Caco-2 (cell line): ENCODE measurements around the gene CACNA1A. TPM values are rescaled to one million over a fixed set of nuclear protein-coding genes. Genes with fewer than 3 reads are reported as not detected.

Experiments
- BruUV-seq: library from RNA; stranded (reverse); fragments of 400-500 nt; replicated peaks from 2 replicates; lab custom pipeline; 2021; lab: Mats Ljungman, UMichigan
- CTCF ChIA-PET: fragments of 300-600 bp; sonication (Branson Sonifier 250); formaldehyde crosslinking; loops from one replicate; lab custom pipeline; 2022; ENCODE audit warnings: antibody characterized with exemption; lab: Charles Lee
- POLR2A ChIA-PET: fragments of 300-600 bp; sonication (Branson Sonifier 250); formaldehyde crosslinking; loops from one replicate; lab custom pipeline; 2022; ENCODE audit warnings: antibody characterized with exemption; lab: Charles Lee
- DNase-seq, 2 experiments: peaks; one replicate each; pipeline versions ENCODE4 v3.0.0 to v3.0.0-alpha.2; 2020 to 2022
- H3K27me3 ChIP-seq: replicated peaks from 2 replicates; pipeline ENCODE4 v1.6.0; 2011; ENCODE audit warnings: low read length; ENCODE audit not compliant: control insufficient read depth, insufficient read depth
- H3K36me3 ChIP-seq: 2 replicates; pipeline ENCODE4 v1.5.1; 2011; ENCODE audit warnings: low read length; ENCODE audit not compliant: control insufficient read depth, insufficient read depth
- H3K4me1 ChIP-seq: fragments of 250-450 bp; sonication (Bioruptor Pico); 2 replicates; pipeline ENCODE4 v1.5.1; 2020; ENCODE audit warnings: mild to moderate bottlenecking
- H3K4me3 ChIP-seq: 2 replicates; pipeline ENCODE4 v1.5.1; 2011; ENCODE audit warnings: low read depth, mild to moderate bottlenecking, control low read depth, low read length
- H3K9me3 ChIP-seq: fragments of 250-450 bp; sonication (Bioruptor Pico); 2 replicates; pipeline ENCODE4 v1.5.1; 2020; ENCODE audit warnings: mild to moderate bottlenecking, moderate library complexity
- H3K27ac Mint-ChIP-seq: one replicate; pipeline ENCODE4 v1.8.0; 2022; ENCODE audit warnings: mixed read lengths; ENCODE audit not compliant: unreplicated experiment
- H3K27me3 Mint-ChIP-seq: one replicate; pipeline ENCODE4 v1.8.0; 2022; ENCODE audit warnings: mixed read lengths; ENCODE audit not compliant: insufficient read depth, unreplicated experiment
- H3K36me3 Mint-ChIP-seq: one replicate; pipeline ENCODE4 v1.8.0; 2022; ENCODE audit warnings: mild to moderate bottlenecking, mixed read lengths; ENCODE audit not compliant: insufficient read depth, unreplicated experiment
- H3K4me1 Mint-ChIP-seq: one replicate; pipeline ENCODE4 v1.8.0; 2022; ENCODE audit warnings: low read depth, mixed read lengths; ENCODE audit not compliant: unreplicated experiment
- H3K4me3 Mint-ChIP-seq: one replicate; pipeline ENCODE4 v1.8.0; 2022; ENCODE audit warnings: mild to moderate bottlenecking, moderate library complexity, mixed read lengths; ENCODE audit not compliant: unreplicated experiment
- H3K9me3 Mint-ChIP-seq: one replicate; pipeline ENCODE4 v1.8.0; 2022; ENCODE audit warnings: mixed read lengths; ENCODE audit not compliant: unreplicated experiment
- CTCF ChIP-seq, 2 experiments: fragments of 200-600 bp in 1 of 2; IDR thresholded peaks; 1 replicate in 1 of 2; 2 replicates in 1 of 2; pipeline versions ENCODE4 v1.5.1 to v1.8.0; 2011 to 2022; ENCODE audit warnings: antibody characterized with exemption in 1 of 2, control low read depth in 1 of 2, inconsistent platforms in 1 of 2, low read depth in 1 of 2, low read length in 1 of 2, mild to moderate bottlenecking in 1 of 2, moderate library complexity in 1 of 2; ENCODE audit not compliant: insufficient read depth in 1 of 2, severe bottlenecking in 1 of 2, unreplicated experiment in 1 of 2
- intact Hi-C: fragments of 100-400 bp; cut with micrococcal nuclease; formaldehyde crosslinking; loops from one replicate; pipeline ENCODE4 v1.10.0; 2022; ENCODE audit not compliant: unreplicated experiment
- total RNA-seq: library from RNA; stranded (reverse); gene quantifications from 2 replicates; pipeline ENCODE4 v1.2.3, GENCODE V29; 2022

CACNA1A gene
- total RNA-seq, 1 experiment from 2014 or later: not detected

- no peak overlapping the region for H3K27ac Mint-ChIP-seq
- no TSS peak for BruUV-seq
Observed at GRCh38 chr19:13521066-13521465, 14.8 kb upstream of the CACNA1A start.

GRCh38 chr19:13511947-13512346, 5.7 kb upstream of the CACNA1A start:
- ChIA-PET CTCF (no interaction called here), POLR2A (no interaction called here)
- DNase-seq: no peak
- H3K36me3 Mint-ChIP-seq: no peaks in the 10 kb centered on the region
- TF ChIP-seq CTCF (IDR thresholded peaks at IDR 0.05; ENCODE audit: insufficient read depth in 1 of 2, low read depth in 1 of 2, low read length in 1 of 2, severe bottlenecking in 1 of 2, unreplicated experiment in 1 of 2): no peak
- H3K4me1 Mint-ChIP-seq: no peaks in the 10 kb centered on the region
- H3K27me3 Mint-ChIP-seq: peaks cover 18% of the 10 kb centered on the region
- Histone ChIP-seq H3K36me3 (no peaks in the 10 kb centered on the region), H3K4me1 (no peaks in the 10 kb centered on the region), H3K9me3 (no peaks in the 10 kb centered on the region), H3K27me3 (no peaks in the 10 kb centered on the region), H3K4me3 (no peak overlapping the region)
- H3K27ac Mint-ChIP-seq: no peak overlapping the region
- no peaks in the 10 kb centered on the region for H3K9me3 Mint-ChIP-seq
- intact Hi-C loops: no loop called here
- no peak overlapping the region for H3K4me3 Mint-ChIP-seq
- no TSS peak for BruUV-seq

More at GRCh38 chr19:13521066-13521465, 14.8 kb upstream of the CACNA1A start:
- Mint-ChIP-seq H3K36me3 (no peaks in the 10 kb centered on the region), H3K9me3 (peaks cover 31% of the 10 kb centered on the region), H3K4me1 (no peaks in the 10 kb centered on the region), H3K27me3 (peaks cover 5% of the 10 kb centered on the region), H3K4me3 (no peak overlapping the region)
- no peak for DNase-seq
- H3K36me3 ChIP-seq: no peaks in the 10 kb centered on the region
- no peaks in the 10 kb centered on the region for H3K27me3 ChIP-seq
- ChIA-PET CTCF (interaction anchor here (0.6 kb wide), 1 partner anchor 159 kb away, joined by 4 read pairs; no protein-coding TSS in a partner anchor), POLR2A (no interaction called here)
- TF ChIP-seq CTCF (IDR thresholded peaks at IDR 0.05; ENCODE audit: insufficient read depth in 1 of 2, low read depth in 1 of 2, low read length in 1 of 2, severe bottlenecking in 1 of 2, unreplicated experiment in 1 of 2): no peak
- peaks cover 5% of the 10 kb centered on the region for H3K9me3 ChIP-seq
- no peak overlapping the region for H3K4me3 ChIP-seq
- no peaks in the 10 kb centered on the region for H3K4me1 ChIP-seq
- intact Hi-C loops: no loop called here

- no peaks in the 10 kb centered on the region for H3K9me3 Mint-ChIP-seq
- DNase-seq: no peak
- no peaks in the 10 kb centered on the region for H3K36me3 ChIP-seq
- no peaks in the 10 kb centered on the region for H3K4me1 Mint-ChIP-seq
- no peaks in the 10 kb centered on the region for H3K4me1 ChIP-seq
- peaks cover 23% of the 10 kb centered on the region for H3K27me3 Mint-ChIP-seq
- CTCF ChIA-PET: no interaction called here
- no TSS peak for BruUV-seq
- no peak overlapping the region for H3K27ac Mint-ChIP-seq
- no peaks in the 10 kb centered on the region for H3K27me3 ChIP-seq
- no peak overlapping the region for H3K4me3 ChIP-seq
- H3K4me3 Mint-ChIP-seq: no peak overlapping the region
- TF ChIP-seq CTCF (IDR thresholded peaks at IDR 0.05; ENCODE audit: insufficient read depth in 1 of 2, low read depth in 1 of 2, low read length in 1 of 2, severe bottlenecking in 1 of 2, unreplicated experiment in 1 of 2): no peak
- intact Hi-C loops: no loop called here
- POLR2A ChIA-PET: no interaction called here
- H3K36me3 Mint-ChIP-seq: no peaks in the 10 kb centered on the region
- H3K9me3 ChIP-seq: no peaks in the 10 kb centered on the region
Observed at GRCh38 chr19:13507053-13507611, 853 bp upstream of the CACNA1A start.
